ENCODE measurements around the gene UBE2K. TPM values are rescaled to one million over a fixed set of nuclear protein-coding genes. Genes with fewer than 3 reads are reported as not detected.
"Not testable (repeated sequence)": the region's sequence is repeated elsewhere in the genome, so short reads cannot be mapped to it uniquely, and the experiment has no call there.

Gene UBE2K
- total and polyA plus RNA-seq, 12 donors, result 24.0 to 74.0 (median 56.5) TPM

GRCh38 chr4:39812500-39812899 lies 114.6 kb downstream of the UBE2K start:
- H3K4me1 ChIP-seq, result no peaks in the 10 kb centered on the region
- TF ChIP-seq CTCF (IDR thresholded peaks at IDR 0.05), result no peak
- no peak for ATAC-seq
- intact Hi-C loops (cut with DNase I), result no loop called here
- 71 to 78% methylated on average over 6 of the region's 6 CpGs for WGBS, 2 donors
- no peak overlapping the region for H3K4me3 ChIP-seq
- no peaks in the 10 kb centered on the region for H3K36me3 ChIP-seq
- no peak overlapping the region for H3K27ac ChIP-seq
- no peaks in the 10 kb centered on the region for H3K27me3 ChIP-seq
- no peak for DNase-seq
- H3K9me3 ChIP-seq, result no peaks in the 10 kb centered on the region

GRCh38 chr4:39813033-39813432 lies 115.1 kb downstream of the UBE2K start:
- ATAC-seq; H3K4me3 ChIP-seq; H3K27ac ChIP-seq; H3K9me3 ChIP-seq; H3K4me1 ChIP-seq; intact Hi-C loops (cut with DNase I); H3K27me3 ChIP-seq; H3K36me3 ChIP-seq; DNase-seq: not testable (repeated sequence)
- WGBS, 2 donors, result no CpG with 5 or more reads among the region's 1 CpG

- H3K4me3 ChIP-seq; H3K27me3 ChIP-seq; H3K4me1 ChIP-seq; H3K27ac ChIP-seq; H3K36me3 ChIP-seq; DNase-seq; H3K9me3 ChIP-seq; intact Hi-C loops (cut with DNase I); ATAC-seq: not testable (repeated sequence)
- WGBS, 2 donors, result 25 to 42% methylated on average over 1 to 2 of the region's 2 CpGs
Measured at GRCh38 chr4:39813761-39814160, 115.8 kb downstream of the UBE2K start.

GRCh38 chr4:39814403-39815185 lies 116.7 kb downstream of the UBE2K start:
- TF ChIP-seq CTCF (IDR thresholded peaks at IDR 0.05), result no peak
- intact Hi-C loops (cut with DNase I), result no loop called here
- Histone ChIP-seq H3K27ac (no peak overlapping the region), H3K9me3 (no peaks in the 10 kb centered on the region), H3K27me3 (no peaks in the 10 kb centered on the region), H3K4me3 (no peak overlapping the region), H3K4me1 (no peaks in the 10 kb centered on the region), H3K36me3 (no peaks in the 10 kb centered on the region)
- 83 to 91% methylated on average over 7 of the region's 7 CpGs for WGBS, 2 donors
- ATAC-seq (no peak), DNase-seq (no peak)

DNA sequence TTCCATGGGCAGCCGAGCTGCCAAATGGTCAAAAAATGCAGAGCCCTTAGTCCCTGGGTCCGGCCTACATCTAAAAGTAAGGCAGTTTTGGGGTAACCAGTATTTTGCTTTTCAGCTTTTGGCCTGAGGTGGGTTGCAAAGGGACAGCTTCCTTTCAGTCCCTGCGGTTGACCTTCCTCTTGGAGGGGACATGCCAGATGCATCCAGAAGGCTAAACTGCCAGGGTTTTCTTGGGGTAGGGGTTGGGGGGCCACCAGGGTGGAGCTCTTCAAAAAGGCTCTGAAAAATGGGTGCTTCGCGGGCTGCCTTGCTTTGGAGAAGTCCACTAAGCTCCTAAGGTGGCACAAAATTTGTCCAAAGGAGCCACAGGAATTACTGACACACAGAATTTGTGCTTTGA lies 120.7 kb downstream of the UBE2K start:
- intact Hi-C loops (cut with DNase I), result no loop called here
- Histone ChIP-seq H3K9me3 (no peaks in the 10 kb centered on the region), H3K4me1 (no peaks in the 10 kb centered on the region), H3K27me3 (no peaks in the 10 kb centered on the region), H3K4me3 (no peak overlapping the region), H3K36me3 (peaks cover 0 to 10% (median 0%) of the 10 kb centered on the region in 9 donors), H3K27ac (no peak overlapping the region)
- no peak for TF ChIP-seq CTCF (IDR thresholded peaks at IDR 0.05)
- DNase-seq, result no peak
- WGBS, 2 donors, result 90 to 99% methylated on average over 5 of the region's 5 CpGs
- no peak for ATAC-seq

Data from heart right ventricle (tissue), 16 donors.